Chondrocyte (in vitro differentiated cells): ENCODE measurements around the gene SMOC2. TPM values are rescaled to one million over a fixed set of nuclear protein-coding genes. Genes with fewer than 3 reads are reported as not detected.
A peak's percentile ranks its signal among the peaks of the same experiment; 100 is the strongest.

Experiments used
- DNase-seq: peaks from one replicate; pipeline ENCODE4 v3.0.0; 2021; ENCODE audit warnings: mixed read lengths, low spot score
- H3K27ac Mint-ChIP-seq: one replicate; pipeline ENCODE4 v1.8.0; 2021; ENCODE audit warnings: mild to moderate bottlenecking, moderate library complexity, mixed read lengths; ENCODE audit not compliant: unreplicated experiment
- H3K27me3 Mint-ChIP-seq: 2 replicates; pipeline ENCODE4 v1.8.0; 2021; ENCODE audit warnings: low read depth, mixed read lengths
- H3K36me3 Mint-ChIP-seq: 2 replicates; pipeline ENCODE4 v1.8.0; 2021; ENCODE audit warnings: low read depth, mixed read lengths
- H3K4me1 Mint-ChIP-seq: 2 replicates; pipeline ENCODE4 v1.8.0; 2021; ENCODE audit warnings: low read depth, mild to moderate bottlenecking, mixed read lengths
- H3K4me3 Mint-ChIP-seq: one replicate; pipeline ENCODE4 v1.8.0; 2021; ENCODE audit warnings: mild to moderate bottlenecking, moderate library complexity, mixed read lengths; ENCODE audit not compliant: unreplicated experiment
- H3K9me3 Mint-ChIP-seq: 2 replicates; pipeline ENCODE4 v1.8.0; 2021; ENCODE audit warnings: low read depth, mixed read lengths
- total RNA-seq: library from RNA; stranded (reverse); gene quantifications from 3 replicates; pipeline ENCODE4 v1.2.1, GENCODE V29; 2021
- TF ChIP-seq, protein P1 (sequence below): fragments of 200-600 bp; sonication (generic); IDR thresholded peaks from 2 replicates; pipeline ENCODE4 v1.5.0; 2021; ENCODE audit warnings: antibody characterized with exemption, mild to moderate bottlenecking, moderate library complexity

The SMOC2 gene
- total RNA-seq, 1 donor from 2014 or later, result 148 TPM

DNA sequence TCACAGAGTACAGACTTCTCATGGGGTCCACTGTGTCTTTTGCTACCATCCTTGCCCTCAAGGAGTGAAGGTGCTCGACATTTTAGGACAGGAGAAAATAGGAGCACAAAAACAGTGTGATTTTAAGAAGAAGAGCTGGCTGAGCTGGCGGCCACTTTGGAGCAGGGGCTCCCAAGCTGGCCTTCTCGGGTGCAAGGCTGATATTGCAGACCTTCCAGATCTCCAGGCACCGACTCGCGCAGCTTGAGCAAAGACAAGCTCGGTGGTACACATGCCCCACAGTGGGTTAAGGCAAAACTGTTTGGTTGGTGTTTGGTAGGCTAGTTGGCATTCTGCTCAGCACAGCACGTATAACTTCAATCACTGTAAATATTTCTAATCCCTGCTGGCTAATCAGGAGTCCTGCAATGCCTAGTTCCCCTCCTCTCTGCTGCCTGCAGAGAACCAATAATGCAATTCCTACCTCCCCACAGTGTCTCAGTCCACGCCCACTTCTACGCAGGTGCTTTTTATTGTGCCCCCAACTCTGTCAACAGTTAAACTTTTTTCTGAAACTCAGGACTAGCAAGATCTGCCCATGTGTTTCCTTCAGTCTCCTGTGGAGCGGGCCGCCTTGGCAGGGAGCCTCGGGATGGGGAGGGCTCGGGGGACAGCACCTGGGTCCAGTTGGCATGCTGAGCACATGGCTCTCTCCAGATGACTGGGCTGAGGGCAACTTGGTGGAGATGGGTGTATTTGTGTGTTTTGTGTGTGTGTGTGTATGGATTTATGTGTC is 12.7 kb upstream of the SMOC2 start:
- no peaks in the 10 kb centered on the region for H3K9me3 Mint-ChIP-seq
- no peak overlapping the region for H3K4me3 Mint-ChIP-seq
- H3K27ac Mint-ChIP-seq, result no peak overlapping the region
- TF ChIP-seq, protein P1, sequence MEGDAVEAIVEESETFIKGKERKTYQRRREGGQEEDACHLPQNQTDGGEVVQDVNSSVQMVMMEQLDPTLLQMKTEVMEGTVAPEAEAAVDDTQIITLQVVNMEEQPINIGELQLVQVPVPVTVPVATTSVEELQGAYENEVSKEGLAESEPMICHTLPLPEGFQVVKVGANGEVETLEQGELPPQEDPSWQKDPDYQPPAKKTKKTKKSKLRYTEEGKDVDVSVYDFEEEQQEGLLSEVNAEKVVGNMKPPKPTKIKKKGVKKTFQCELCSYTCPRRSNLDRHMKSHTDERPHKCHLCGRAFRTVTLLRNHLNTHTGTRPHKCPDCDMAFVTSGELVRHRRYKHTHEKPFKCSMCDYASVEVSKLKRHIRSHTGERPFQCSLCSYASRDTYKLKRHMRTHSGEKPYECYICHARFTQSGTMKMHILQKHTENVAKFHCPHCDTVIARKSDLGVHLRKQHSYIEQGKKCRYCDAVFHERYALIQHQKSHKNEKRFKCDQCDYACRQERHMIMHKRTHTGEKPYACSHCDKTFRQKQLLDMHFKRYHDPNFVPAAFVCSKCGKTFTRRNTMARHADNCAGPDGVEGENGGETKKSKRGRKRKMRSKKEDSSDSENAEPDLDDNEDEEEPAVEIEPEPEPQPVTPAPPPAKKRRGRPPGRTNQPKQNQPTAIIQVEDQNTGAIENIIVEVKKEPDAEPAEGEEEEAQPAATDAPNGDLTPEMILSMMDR, result no peak
- no peak for DNase-seq
- H3K36me3 Mint-ChIP-seq, result no peaks in the 10 kb centered on the region
- H3K4me1 Mint-ChIP-seq, result peaks cover 5% of the 10 kb centered on the region
- H3K27me3 Mint-ChIP-seq, result peaks cover 18% of the 10 kb centered on the region

DNA sequence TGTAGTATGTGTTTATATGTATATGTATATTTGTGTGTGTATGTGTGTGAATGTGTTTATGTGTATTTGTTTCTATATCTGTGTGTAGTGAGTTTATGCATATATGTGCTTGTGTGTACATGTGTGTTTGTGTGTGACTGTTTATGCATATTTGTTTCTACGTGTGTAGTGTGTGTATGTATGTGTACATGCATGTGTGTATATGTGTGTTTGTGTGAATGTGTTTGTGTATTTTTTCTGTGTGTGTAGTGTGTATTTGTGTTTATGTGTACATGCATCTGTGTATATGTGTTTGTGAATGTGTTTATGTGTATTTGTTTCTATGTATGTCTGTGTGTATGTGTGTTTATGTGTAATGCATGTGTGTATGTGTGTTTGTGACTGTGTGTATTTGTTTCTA is 12.1 kb upstream of the SMOC2 start:
- Mint-ChIP-seq H3K27me3 (peaks cover 18% of the 10 kb centered on the region), H3K9me3 (no peaks in the 10 kb centered on the region), H3K4me1 (peaks cover 5% of the 10 kb centered on the region), H3K27ac (no peak overlapping the region), H3K4me3 (no peak overlapping the region), H3K36me3 (no peaks in the 10 kb centered on the region)
- no peak for DNase-seq
- TF ChIP-seq, protein P1, result no peak

DNA sequence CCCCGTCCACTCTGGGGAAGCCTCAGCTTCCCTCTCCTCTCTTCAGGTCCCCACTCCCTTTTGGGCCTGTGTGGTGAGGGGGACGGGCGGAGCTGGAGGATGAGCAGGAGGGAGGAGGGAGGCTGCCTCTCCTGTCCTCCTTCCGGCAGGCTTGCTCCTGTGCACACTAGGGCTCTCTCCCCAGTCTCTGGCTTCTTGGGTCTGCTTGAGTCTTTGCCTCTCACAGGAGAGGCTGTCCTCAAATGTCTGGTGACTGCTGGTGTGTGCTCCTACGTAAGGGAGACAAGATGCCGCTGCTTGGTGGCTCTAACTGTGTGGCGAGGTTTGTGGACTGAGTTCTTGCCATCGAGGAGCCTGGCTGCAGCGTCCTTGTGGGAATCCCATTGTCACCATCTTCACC is 8.8 kb upstream of the SMOC2 start:
- DNase-seq, result no peak
- TF ChIP-seq, protein P1, result no peak
- H3K4me1 Mint-ChIP-seq, result peaks cover 34% of the 10 kb centered on the region
- no peak overlapping the region for H3K27ac Mint-ChIP-seq
- no peaks in the 10 kb centered on the region for H3K36me3 Mint-ChIP-seq
- no peak overlapping the region for H3K4me3 Mint-ChIP-seq
- peaks cover 9% of the 10 kb centered on the region for H3K9me3 Mint-ChIP-seq
- H3K27me3 Mint-ChIP-seq, result peaks cover 7% of the 10 kb centered on the region

DNA sequence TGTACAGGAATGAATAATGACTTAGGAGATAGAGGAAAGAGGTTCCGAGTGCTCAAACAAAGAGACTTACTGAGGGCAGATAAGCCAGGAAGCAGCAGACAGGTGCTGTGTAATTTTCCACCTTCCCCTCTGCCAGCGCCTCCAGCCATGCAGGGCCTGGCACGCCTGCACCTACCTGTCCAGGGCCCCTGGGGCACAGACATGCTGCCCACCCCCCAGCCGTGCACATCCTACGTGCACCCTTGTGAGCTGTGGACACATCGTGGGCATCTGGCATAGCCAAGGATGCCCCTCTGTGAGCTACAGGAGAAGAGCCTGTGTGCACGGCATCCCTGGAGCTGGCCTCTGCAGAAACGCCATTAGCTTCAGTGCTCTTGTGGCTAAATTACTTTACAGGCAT is 7.1 kb upstream of the SMOC2 start:
- H3K9me3 Mint-ChIP-seq, result peaks cover 9% of the 10 kb centered on the region

DNA sequence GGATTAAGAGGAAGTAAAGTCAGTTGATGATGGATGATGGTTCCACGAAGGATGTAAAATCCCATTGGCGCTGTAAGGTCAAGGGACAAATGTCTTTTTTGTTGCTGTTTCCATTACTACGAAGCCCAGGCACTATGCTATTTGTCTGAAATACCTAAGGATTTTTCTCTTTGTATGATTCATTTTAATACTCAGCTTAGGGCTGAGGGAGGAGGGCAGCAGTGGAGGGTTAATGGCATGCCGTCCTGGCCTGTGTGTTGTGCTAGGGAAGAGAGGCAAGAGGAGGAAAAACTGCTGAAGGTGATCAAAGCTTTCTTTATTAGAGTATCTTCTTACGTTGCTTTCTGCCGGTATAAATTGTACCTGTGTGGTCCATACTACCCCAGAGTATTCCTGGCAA is 6.5 kb upstream of the SMOC2 start:
- peaks cover 46% of the 10 kb centered on the region for H3K4me1 Mint-ChIP-seq
- no peak for DNase-seq
- H3K27me3 Mint-ChIP-seq, result peaks cover 7% of the 10 kb centered on the region
- no peaks in the 10 kb centered on the region for H3K36me3 Mint-ChIP-seq
- H3K9me3 Mint-ChIP-seq, result peaks cover 9% of the 10 kb centered on the region
- TF ChIP-seq, protein P1, result no peak
- no peak overlapping the region for H3K4me3 Mint-ChIP-seq
- peak overlapping the region; percentile 37 for H3K27ac Mint-ChIP-seq

More for the DNA sequence above, 7.1 kb upstream of the SMOC2 start:
- peaks cover 7% of the 10 kb centered on the region for H3K27me3 Mint-ChIP-seq
- DNase-seq, result no peak
- no peaks in the 10 kb centered on the region for H3K36me3 Mint-ChIP-seq
- peaks cover 40% of the 10 kb centered on the region for H3K4me1 Mint-ChIP-seq
- no peak overlapping the region for H3K27ac Mint-ChIP-seq
- TF ChIP-seq, protein P1, result no peak
- no peak overlapping the region for H3K4me3 Mint-ChIP-seq
